Stimulated activated naive CD8-positive, alpha-beta T cell treated with anti-CD3 and anti-CD28 coated beads, Interleukin-15, Interleukin-2, amounts not matched to agents 100 U/mL and 50 U/mL, for 24 hours (primary cell): ENCODE measurements around the gene DDR2.

Source experiments
- ATAC-seq: fragments of 150-1000 bp; cut with Tn5 transposase; one replicate; pipeline ENCODE4 v1.10.0; 2021
- DNase-seq: peaks from one replicate; pipeline ENCODE4 v3.0.0; 2021

Gene DDR2

DNA sequence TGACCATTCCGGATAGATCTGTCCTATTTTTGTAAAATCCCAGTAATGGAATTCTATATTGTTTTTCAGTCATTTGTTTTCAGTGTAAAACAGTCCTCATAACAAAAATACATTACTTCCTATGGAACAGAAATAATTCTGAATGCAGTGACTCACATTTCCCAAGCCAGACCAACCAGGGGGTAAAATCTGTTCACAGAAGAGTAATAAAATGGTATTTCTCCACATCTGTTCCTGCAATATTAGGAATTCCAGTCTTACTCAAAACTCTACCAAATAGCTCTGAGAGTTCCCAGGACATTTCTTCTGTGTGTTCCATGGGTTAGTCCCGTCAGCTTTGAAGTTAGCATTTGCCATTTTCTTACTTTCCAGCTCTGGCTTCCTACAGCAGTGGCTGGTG, 2.6 kb upstream of the DDR2 start:
- DNase-seq, result no peak
- ATAC-seq, result no peak

DNA sequence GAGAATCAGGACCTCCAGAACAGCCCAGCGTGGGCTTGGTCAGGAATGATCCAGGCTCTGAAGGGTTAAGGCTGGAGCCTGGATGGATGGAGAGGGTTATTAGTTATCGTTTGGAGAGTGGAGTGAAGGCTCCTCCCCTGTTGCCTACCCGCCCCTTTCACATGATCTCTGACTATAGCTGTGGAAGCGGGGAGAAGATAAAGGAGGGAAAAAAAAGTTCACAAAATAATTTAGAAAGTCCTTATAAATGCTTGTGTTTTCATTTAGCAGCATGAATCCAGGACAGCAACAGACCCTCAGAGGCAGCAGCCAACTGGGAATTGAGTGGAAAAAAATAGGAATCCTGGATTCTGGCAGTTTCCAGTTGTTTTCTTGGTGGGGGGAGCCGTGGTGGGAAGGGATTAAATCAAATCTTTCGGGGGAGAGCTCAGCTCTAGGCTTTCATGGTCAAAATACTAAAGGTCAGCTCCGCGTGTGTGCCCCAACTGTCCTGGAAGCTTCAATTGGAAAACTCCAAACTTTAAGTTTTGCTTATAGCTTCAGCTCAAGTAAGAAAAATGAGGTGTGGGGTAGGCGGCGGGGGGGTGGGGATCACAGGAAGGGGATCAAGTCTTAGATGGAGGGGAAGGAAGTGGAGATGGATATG, 595 bp upstream of the DDR2 start:
- no peak for DNase-seq
- no peak for ATAC-seq

DNA sequence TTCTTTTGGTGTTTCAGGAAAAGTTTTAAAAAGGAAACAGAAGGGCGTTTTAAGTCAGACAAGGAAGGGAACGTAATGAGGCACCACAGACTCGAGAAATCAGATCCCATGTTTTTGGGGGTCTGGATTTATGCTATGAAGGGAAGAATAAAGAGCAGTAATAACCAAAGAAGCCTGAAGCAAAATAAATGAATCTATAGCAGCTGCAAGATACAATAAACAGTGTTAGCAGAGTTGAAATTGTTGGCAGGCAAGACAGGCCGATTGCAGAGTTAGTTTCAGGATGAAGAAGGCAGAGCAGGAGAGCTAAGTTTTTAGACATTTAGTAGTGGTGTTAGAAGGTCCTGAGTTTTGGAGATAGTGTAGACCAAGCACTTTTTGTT, 425 bp downstream of the DDR2 start:
- ATAC-seq (no peak), DNase-seq (no peak)

DNA sequence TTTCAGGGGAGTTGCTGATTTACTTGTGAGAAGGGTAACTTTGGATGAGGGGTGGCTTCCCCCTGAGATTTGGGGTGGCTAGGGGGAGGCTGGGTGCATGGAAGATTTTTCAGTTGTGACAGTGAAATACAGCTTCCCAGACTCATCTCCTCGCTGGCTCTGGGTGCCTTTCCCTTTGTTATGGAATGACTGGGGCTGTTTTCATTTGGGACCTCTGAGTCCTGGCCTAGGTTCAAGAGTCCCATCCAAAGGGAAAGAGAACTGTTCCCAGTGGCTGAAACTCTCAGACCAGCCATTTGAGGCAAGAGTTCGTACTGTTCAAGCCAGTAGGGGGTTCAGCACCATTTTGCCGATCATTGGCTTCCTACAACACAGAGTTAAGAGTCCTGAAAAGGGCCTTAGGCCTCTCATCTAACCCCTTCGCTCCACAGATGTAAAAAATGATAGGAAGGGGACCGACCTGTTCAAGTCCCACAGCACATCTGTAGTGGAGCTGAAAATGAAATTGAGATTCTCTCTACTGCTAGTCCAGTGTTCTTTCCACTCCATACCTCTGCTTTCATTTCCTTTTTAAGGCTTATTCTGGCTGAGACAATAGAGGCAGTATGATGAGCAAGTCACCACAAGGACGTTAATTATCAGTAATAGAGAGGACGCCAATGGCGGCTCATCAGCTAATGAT, 958 bp downstream of the DDR2 start:
- ATAC-seq (no peak), DNase-seq (no peak)

DNA sequence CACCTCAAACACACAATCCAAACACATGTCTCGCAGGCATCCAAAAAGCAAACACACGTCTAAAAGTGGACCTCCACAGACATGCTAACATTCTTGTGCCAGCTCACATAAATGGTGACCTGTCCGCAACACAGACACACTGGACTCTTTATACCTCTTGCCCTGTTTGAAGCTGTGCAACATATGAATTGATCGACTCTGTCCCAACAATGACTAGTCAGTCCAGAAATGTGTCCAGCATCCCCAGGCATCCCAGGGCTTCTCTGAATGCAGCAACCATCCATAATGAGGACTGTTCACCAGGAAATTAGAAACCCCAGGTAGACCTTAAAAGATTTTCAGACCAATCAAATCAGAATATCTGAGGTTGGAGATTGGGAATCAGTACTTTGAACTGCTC, 3.2 kb downstream of the DDR2 start:
- no peak for DNase-seq
- ATAC-seq, result no peak

DNA sequence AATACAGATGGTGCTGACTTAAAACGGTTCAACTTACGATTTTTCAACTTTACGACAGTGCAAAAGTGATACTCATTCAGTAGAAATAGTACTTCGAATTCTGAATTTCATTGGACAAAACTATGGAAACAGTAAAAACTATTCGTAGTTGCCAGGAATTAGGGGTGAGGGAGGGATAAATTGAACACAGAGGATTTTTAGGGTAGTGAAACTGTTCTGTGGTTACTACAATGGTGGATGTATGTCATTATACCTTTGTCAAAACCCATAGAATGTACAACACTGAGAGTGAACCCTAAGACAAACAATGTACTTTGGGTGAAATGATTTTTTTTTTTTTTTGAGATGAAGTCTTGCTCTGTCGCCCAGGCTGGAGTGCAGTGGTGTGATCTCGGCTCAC, 7.5 kb downstream of the DDR2 start:
- DNase-seq (no peak), ATAC-seq (no peak)

DNA sequence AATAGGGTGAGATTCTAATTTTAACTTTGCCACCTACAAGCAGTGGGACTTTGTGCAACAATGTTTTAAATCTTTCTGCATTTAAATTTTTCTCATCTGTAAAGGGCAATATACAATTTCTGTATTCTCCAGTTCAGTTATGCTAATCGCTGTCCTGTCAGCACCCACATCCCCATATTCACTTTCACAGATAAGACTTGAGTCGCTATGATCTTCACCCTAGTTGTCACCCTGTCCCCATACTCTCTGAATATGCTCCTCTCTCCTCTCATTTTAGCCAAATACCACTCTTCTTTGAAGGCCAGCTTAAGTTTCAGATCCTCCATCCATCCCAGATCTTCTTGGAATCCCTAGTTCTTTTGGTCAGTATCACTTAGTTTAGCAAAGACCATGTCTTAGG, 8.8 kb downstream of the DDR2 start:
- ATAC-seq (no peak), DNase-seq (no peak)

DNA sequence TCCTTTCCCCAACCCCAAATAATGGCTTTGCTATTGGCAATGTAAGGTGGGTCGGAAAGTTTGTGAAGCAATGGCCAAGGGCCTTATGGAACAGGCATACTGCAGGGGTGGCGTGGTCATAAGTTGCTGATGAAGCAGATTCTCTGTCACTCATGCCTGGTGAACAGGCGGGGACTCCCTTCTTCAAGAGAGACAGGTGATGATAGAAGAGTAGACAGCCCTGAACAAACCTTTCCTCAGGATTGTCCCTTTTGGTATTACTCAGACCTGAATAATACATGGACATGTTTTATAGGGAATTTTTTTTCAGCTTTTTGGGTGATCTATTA, 12.7 kb downstream of the DDR2 start:
- DNase-seq (no peak), ATAC-seq (no peak)

DNA sequence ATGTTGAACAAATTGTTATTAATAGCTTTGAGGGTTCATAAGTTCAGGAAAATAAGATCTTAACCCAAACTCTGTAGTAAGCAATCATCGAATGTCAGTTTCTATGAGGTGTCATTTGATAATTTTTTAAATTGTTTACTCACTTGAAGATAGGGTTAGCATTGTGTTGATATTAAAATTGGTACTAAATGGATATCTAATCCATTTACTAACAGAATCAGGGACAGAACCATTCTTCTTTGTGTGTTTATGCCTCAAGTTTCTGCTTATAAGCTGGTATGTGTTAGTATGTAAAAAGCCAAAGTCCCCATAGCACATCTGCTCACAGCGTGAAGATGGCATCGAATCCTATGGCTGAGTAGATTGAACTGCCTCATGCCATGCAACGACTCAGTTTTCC, 13.4 kb downstream of the DDR2 start:
- DNase-seq (no peak), ATAC-seq (no peak)

DNA sequence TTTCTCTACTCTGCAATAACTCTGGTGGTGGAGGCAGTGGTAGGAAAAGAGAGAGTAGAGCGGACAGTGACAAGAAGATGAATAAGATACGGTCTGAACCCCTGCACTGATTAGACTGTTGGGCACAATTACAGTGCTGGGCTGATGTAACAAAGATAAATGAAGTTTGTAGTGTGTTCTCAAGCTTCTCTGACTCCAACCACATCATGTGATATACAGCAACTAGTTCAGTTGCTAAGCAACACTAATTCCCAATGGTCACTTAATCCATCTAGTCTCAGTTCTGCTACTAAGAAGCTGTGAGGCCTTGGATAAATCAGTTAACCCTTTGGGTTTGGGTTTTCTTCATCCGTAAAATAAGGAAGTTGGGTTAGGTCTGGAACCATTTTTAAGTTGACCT, 17.3 kb downstream of the DDR2 start:
- ATAC-seq (no peak), DNase-seq (no peak)

DNA sequence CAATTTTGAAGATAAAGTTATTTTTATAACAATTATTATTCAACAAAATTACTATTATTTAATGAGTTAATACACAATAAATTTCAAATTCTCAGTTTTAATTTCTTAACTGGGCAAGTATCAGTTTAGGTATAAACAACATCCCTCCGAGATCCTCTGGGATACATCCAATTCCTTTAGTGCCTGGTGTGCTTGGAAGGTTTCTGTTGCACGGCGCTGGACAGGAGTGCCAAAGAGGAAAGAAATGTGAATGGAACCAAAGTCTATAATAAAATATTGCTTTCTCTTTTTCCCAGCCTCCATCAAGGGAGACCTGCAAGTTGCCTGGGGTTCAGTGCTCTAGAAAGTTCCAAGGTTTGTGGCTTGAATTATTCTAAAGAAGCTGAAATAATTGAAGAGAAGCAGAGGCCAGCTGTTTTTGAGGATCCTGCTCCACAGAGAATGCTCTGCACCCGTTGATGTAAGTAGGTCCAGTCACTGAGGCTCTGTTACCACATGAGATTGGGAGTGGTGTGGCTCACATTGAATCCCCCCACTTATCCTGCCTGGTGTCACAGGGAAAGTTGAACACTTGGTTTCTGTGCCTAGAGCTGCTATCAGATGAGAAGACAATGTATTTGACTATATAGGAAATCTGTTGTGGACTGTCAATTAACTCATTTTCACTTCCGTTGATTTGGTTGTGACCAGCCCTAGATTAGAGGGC, 22.8 kb downstream of the DDR2 start:
- no peak for DNase-seq
- no peak for ATAC-seq

DNA sequence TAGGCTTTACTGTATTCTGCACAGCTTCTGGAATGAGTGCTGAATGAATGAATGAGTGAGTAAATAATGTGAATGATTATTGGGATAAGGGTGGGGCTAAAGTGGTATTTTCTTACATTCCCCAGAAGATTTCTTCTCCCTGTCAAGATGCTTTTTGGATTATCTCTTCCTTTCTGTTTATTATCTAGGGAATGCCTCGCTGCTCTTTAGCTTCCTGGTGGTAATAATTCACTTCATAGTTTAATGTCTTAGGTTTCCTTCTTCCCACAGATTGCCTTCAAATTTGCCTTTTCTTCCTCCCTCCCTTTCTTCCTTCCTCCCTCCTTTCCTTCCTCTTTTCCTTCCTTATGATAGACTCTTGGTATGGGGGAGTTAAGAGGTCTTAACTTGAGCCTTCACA, 24.0 kb downstream of the DDR2 start:
- ATAC-seq, result no peak
- no peak for DNase-seq

DNA sequence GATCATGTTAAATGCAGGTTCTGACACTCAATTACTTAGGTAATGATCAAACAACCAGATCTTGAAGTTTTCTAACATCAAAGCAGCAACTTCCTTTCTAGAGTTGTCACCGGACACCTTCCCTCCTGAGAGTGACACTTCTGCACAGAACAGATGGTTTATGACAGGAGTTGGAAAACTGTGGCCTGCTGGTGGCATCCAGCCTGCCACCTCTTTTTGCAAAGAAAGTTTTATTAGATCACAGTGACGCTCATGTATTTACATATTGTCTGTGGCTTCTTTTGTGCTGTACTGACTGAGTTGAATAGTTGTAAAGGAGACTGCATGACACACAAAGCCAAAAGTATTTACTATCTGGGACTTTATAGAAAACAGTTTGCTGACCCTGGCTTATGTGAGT, 28.3 kb downstream of the DDR2 start:
- ATAC-seq (no peak), DNase-seq (no peak)

DNA sequence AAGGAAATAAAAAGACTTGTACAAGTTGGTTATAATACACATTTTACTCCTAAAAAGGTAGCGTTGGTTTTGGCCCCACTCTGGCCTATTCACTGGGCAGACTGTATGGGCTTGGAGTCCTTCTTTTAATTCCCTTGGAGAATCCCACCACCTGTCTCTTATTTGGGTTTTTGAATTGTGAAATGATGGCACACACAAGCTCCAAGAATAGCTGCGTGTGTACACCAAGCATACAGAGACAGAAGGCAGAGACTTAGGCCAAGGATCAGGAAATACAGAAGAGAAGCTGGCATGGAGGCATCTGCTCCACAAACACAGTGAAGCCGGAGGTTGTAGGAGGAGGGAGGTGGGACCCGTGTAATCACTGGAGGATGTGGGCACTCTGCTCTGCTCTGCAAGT, 29.1 kb downstream of the DDR2 start:
- DNase-seq (no peak), ATAC-seq (no peak)

DNA sequence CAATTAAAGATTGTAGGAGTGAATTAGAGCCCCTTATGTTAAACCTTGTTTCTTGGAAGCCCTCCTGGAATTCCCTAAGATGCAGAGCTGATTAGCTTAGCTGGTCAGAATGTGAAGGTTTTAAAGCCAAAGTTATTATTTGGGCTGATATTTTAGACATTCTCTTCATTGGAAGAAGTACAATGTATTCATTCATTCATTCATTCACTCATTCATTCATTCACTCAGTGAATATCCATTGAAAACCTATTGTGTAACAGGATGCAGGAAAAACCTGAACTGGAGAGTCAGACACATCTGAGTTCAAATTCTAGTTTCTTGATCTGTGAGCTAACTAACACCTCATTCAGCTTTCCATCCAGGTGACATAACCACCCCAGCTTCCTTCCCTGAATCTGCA, 29.7 kb downstream of the DDR2 start:
- ATAC-seq, result no peak

DNA sequence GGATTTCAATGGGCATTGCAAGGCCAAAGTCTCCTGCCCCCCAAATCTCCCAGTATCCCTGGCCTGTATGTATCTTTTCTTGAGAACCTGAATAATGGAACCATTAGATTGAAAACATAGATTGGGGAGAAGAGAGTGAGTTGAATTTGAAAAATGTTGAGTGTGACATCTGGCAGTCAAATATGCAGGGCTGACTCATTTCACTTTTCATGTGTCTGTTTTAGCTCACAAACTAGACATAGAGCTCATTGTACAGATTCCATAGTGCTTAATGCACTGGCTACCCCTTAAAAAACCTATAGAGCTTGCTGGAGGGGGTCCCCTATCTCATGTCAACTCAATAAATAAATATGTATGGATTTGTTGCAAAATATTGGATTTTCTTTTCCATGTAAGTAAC, 30.8 kb downstream of the DDR2 start:
- no peak for DNase-seq
- ATAC-seq, result no peak

More for the DNA sequence above, 29.7 kb downstream of the DDR2 start:
- DNase-seq, result no peak

DNA sequence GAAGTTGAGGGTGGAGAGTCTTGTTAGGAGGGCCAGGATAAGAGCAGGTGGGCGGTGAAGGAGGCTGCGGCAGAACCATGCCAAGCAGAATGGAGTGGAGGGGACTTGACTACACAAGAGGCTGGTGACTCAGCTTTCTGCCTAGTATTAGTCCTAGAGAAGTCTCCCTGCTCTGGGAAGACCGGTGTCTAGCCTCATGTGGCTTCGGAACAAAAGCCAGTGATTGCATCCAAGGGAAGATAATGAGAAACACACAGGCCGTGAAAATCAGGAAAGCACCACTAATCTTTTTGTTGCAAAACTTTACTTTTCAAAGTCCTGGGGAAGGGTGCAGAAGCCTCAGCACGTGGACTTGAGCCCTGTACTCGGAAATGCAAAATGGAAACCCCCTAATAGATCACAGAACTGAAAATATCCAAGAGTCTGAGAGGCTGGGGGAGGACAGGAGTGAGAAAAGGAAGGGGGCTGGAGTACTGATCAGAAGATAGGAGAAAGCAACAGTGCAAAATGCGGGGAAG, 31.4 kb downstream of the DDR2 start:
- DNase-seq, result no peak

DNA sequence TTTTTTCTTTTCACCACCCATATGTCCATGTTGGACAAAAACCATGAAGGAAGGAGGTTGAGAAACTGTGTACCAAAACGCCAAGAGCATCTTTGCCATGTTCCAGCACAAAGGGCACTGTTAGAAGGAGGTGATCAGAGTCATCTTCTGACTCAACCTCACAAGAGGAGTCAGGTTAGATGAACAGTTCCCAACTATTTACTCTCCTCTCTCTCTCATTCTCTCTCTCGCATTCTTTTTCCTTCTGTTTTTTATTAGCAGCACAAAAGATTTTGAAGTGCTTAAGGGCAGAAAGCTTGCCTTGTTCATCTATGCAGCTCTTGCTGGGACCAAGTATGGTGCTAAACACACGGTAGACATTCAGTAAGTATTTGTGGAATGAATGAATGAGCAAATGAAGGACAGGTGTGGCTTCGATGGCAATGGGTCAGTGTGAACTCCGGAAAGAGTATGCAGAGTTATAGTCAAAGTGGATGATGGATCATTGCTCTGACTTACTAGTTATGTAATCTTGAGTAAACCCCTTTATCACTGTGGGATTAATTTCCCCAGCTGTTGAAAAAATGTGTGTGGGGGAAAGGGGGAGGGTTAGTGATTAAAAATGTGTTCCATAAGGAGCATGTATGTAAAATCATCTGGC, 33.9 kb downstream of the DDR2 start:
- DNase-seq (no peak), ATAC-seq (no peak)

More for the DNA sequence above, 31.4 kb downstream of the DDR2 start:
- ATAC-seq, result no peak

DNA sequence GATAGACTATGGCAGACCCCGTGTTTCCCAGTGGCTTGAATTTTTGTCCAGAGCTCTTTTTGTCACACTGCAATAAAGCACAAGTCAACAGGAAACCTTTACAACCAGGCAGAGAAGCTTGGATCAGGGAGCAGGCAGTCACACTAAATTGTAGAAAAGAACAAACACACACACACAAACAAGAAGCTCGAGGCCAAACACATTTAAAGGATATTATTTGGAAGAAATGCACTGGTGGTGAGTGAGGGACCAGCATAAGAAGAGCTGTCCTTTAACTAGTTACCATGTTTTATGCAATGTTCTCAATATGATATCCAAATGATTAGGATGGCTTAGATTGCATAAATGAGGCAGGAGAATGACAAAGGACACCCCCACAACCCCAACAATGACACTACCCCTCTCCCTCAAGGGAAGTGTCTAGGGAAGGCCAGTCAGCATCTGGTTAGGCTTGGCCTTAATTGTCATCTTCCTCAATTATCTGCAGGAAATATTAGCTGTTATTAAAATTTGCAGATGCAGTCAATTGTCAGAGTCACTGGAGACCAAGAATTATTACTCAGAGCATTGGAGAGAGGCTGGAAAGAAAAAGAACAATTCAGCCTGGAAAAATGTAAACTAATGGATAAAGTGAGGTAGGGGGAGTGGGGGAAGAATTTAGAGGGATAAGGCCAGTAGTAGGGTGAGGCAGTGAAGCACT, 35.3 kb downstream of the DDR2 start:
- no peak for DNase-seq
- ATAC-seq, result no peak

DNA sequence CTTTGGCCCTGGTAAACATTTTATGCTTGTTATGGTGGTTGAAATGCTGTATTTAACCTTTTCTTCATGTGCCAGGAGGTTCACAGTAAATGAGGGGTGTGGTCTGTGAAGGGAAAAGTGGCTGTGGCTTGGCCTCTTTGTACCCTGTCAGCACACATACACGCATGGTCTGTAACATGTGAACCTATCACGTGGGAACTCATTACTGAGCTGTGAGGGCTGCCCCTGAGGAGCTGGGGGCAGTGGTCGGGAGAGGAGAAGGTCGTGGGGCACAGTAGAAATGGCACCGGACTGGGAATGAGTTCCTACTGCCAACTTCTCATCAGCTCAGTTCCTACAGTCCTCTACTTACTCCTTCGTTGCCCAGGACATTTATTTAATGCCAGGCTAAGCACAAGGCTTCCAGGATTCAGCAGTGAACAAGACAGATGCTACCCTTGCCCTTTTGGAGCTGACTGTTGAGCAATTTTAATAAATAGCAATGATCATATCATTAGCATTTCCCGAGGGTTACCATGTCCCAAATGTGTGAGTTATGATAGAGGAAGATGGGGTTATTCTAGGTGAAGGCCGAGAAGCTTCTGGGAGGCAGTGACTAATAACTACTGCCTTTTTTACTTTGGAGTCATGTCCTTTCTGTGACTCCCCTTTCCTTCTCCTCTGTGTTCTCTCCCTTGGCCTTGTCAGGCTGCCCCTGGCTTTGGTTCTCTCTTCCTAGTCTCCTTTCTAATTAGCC, 38.8 kb downstream of the DDR2 start:
- no peak for ATAC-seq
- DNase-seq, result no peak

DNA sequence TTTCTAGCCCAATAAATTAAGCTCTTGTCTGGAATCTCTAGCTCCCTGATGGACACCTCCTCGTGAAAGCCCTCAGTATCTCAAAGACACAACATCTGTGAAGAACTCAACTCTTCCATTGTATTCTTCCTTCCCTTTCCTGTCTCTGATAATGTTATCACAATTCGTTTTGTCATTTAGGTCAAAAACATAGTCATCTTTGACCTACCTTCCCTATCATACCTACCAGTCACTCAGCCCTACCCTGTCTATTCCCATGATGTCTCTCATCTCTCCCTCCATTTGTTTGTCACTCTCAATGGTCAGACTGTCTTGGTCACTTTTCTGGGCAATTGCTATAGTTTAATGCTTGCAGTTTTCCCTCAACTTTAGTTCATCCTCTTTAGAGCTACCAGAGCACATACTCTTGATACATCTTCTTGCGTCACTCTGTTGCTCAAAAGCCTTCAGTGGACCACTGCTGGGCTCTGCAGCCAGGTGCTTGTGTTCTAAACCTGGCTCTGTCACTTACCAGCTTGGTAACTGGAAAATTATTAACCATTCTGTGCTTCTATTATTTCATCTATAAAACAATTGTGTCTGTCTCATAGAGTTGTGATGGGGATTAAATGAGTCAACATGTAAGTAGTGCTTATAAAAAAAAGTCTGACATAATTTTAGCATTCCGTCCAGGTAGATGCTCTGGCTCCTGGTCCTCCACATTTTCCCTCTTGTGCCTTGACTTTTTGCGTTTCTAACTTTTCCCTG, 39.6 kb downstream of the DDR2 start:
- DNase-seq (no peak), ATAC-seq (no peak)
